Endothelial cell of umbilical vein (primary cell): ENCODE data around the gene LAMC1. TPM values are rescaled to one million over a fixed set of nuclear protein-coding genes. Genes with fewer than 3 reads are reported as not detected.

Experiments
- BruUV-seq: library from RNA; stranded (reverse); fragments of 400-500 nt; replicated peaks from 2 replicates; lab custom pipeline; 2021; lab: Mats Ljungman, UMichigan
- CTCF ChIA-PET: fragments of 300-600, 350-600 bp; sonication (Branson Sonifier 250); formaldehyde crosslinking; loops from one replicate; lab custom pipeline; 2021; ENCODE audit warnings: antibody characterized with exemption, inconsistent platforms; lab: Charles Lee
- POLR2A ChIA-PET: fragments of 300-600, 350-600 bp; sonication (Branson Sonifier 250); formaldehyde crosslinking; loops from one replicate; lab custom pipeline; 2021; ENCODE audit warnings: antibody characterized with exemption, inconsistent platforms; lab: Charles Lee
- DNase-seq: peaks from one replicate; pipeline ENCODE4 v3.0.0-alpha.2; 2011; ENCODE audit warnings: low read depth, low spot score
- FAIRE-seq: peaks from 2 replicates; lab custom pipeline; 2011; peaks lifted over from hg19 to GRCh38; lab: Jason Lieb, UNC
- H2AFZ ChIP-seq: 2 replicates; pipeline ENCODE4 v1.6.0; 2012; ENCODE audit warnings: low read depth, low read length, control low read depth, inconsistent platforms
- H3K27ac ChIP-seq: 2 replicates; pipeline ENCODE4 v1.5.1; 2011; ENCODE audit warnings: low read depth, mild to moderate bottlenecking, control low read depth, low read length, moderate library complexity; ENCODE audit not compliant: insufficient read depth
- H3K27me3 ChIP-seq, 2 experiments: 2 replicates each; pipeline versions ENCODE4 v1.6.0 to v1.6.1; 2011; ENCODE audit warnings: low read length in 2 of 2, mixed read lengths in 1 of 2; ENCODE audit not compliant: control insufficient read depth in 2 of 2, insufficient read depth in 2 of 2
- H3K36me3 ChIP-seq, 2 experiments: 2 replicates in 1 of 2; 3 replicates in 1 of 2; pipeline ENCODE4 v1.5.1; 2011; ENCODE audit warnings: low read length in 2 of 2, mild to moderate bottlenecking in 1 of 2, moderate library complexity in 1 of 2; ENCODE audit not compliant: control insufficient read depth in 2 of 2, insufficient read depth in 2 of 2; ENCODE audit errors: extremely low read depth in 1 of 2
- H3K4me1 ChIP-seq: 3 replicates; pipeline ENCODE4 v1.5.1; 2011; ENCODE audit warnings: mild to moderate bottlenecking, low read length; ENCODE audit not compliant: control insufficient read depth, insufficient read depth; ENCODE audit errors: extremely low read depth
- H3K4me2 ChIP-seq: 2 replicates; pipeline ENCODE4 v1.6.1; 2011; ENCODE audit warnings: low read length, control low read depth, mixed read lengths; ENCODE audit not compliant: insufficient read depth
- H3K4me3 ChIP-seq, 3 experiments: fragments of 200-600 bp in 1 of 3; sonication (generic), shearing (Covaris generic) in 1 of 3; replicated peaks in 1 of 3; 2 replicates each; pipeline ENCODE4 v1.5.1; 2011 to 2016; ENCODE audit warnings: control low read depth in 3 of 3, low read length in 3 of 3, mild to moderate bottlenecking in 2 of 3, inconsistent platforms in 1 of 3, low read depth in 1 of 3, moderate library complexity in 1 of 3; ENCODE audit not compliant: insufficient read depth in 1 of 3
- H3K79me2 ChIP-seq: 2 replicates; pipeline ENCODE4 v1.6.0; 2012; ENCODE audit warnings: low read length, inconsistent platforms; ENCODE audit not compliant: control insufficient read depth, insufficient read depth
- H3K9ac ChIP-seq: replicated peaks from 2 replicates; pipeline ENCODE3; 2011; ENCODE audit warnings: low read length, control low read depth; ENCODE audit not compliant: insufficient read depth; ENCODE audit errors: extremely low read depth
- H3K9me1 ChIP-seq: replicated peaks from 3 replicates; pipeline ENCODE4 v1.6.0; 2011; ENCODE audit warnings: mild to moderate bottlenecking, low read length; ENCODE audit not compliant: control insufficient read depth, insufficient read depth; ENCODE audit errors: extremely low read depth
- H3K9me3 ChIP-seq: replicated peaks from 2 replicates; pipeline ENCODE4 v1.5.1; 2012; ENCODE audit warnings: low read length, inconsistent platforms; ENCODE audit not compliant: control insufficient read depth, insufficient read depth
- H4K20me1 ChIP-seq: replicated peaks from 2 replicates; pipeline ENCODE3; 2011; ENCODE audit warnings: mild to moderate bottlenecking, low read length; ENCODE audit not compliant: control insufficient read depth, insufficient read depth; ENCODE audit errors: extremely low read depth
- EZH2 ChIP-seq: IDR thresholded peaks from 2 replicates; pipeline ENCODE4 v1.6.1; 2012; ENCODE audit warnings: borderline replicate concordance, low read depth, mild to moderate bottlenecking, moderate library complexity, low read length, inconsistent platforms; ENCODE audit not compliant: severe bottlenecking
- FOS ChIP-seq: IDR thresholded peaks from 2 replicates; pipeline ENCODE4 v1.6.1; 2011; ENCODE audit warnings: mild to moderate bottlenecking, low read length, moderate library complexity, borderline replicate concordance; ENCODE audit not compliant: insufficient read depth
- GATA2 ChIP-seq: IDR thresholded peaks from 2 replicates; pipeline ENCODE4 v1.7.0; 2011; ENCODE audit warnings: low read depth, mild to moderate bottlenecking, moderate library complexity, mixed read lengths, low read length; ENCODE audit not compliant: insufficient read length, insufficient read depth
- JUN ChIP-seq: IDR thresholded peaks from 2 replicates; pipeline ENCODE4 v1.6.1; 2011; ENCODE audit warnings: borderline replicate concordance, low read depth; ENCODE audit not compliant: insufficient read length, insufficient read depth
- MAX ChIP-seq: IDR thresholded peaks from 2 replicates; pipeline ENCODE4 v1.6.1; 2011; ENCODE audit not compliant: insufficient read depth, insufficient read length
- MYC ChIP-seq: IDR thresholded peaks from one replicate; pipeline ENCODE4 v1.6.1; 2011; ENCODE audit warnings: mild to moderate bottlenecking, low read depth, low read length
- POLR2A ChIP-seq: IDR thresholded peaks from 2 replicates; pipeline ENCODE4 v1.6.1; 2012; ENCODE audit warnings: low read depth, mild to moderate bottlenecking, control low read depth, low read length
- POLR2AphosphoS5 ChIP-seq: IDR thresholded peaks from 2 replicates; pipeline ENCODE4 v1.6.1; 2012; ENCODE audit warnings: low read depth, mild to moderate bottlenecking, control low read depth, low read length, moderate library complexity; ENCODE audit not compliant: insufficient read depth
- dilution Hi-C: fragments of 300-500 bp; cut with MboI; formaldehyde crosslinking; loops from one replicate; pipeline ENCODE4 v1.15.0; 2019; ENCODE audit warnings: low sequenced_read_pairs; ENCODE audit not compliant: extremely low pct_ligation_motif_present
- intact Hi-C: fragments of 100-400 bp; cut with micrococcal nuclease; formaldehyde crosslinking; loops from one replicate; pipeline ENCODE4 v1.10.0; 2022
- polyA plus RNA-seq, 4 experiments: library from polyadenylated mRNA; depleted of rRNA in 3 of 4; stranded (reverse) in 3 of 4; unstranded in 1 of 4; fragments of >200 nt; gene quantifications; 2 replicates each; pipeline versions ENCODE4 v1.2.1 to v1.2.3, GENCODE V29; 2011 to 2012; ENCODE audit warnings: missing spikeins in 1 of 4
- total RNA-seq: library from RNA; stranded (reverse); gene quantifications from 2 replicates; pipeline ENCODE4 v1.2.3, GENCODE V29; 2021

Gene LAMC1
- total and polyA plus RNA-seq, 2 donors (not counting 3 experiments of a cell fraction or from before 2014, with no cell fraction given), result 92.5 to 216 TPM

GRCh38 chr1:183034682-183035081 lies 11.5 kb downstream of the LAMC1 start:
- H4K20me1 ChIP-seq, result no peaks in the 10 kb centered on the region
- CTCF ChIA-PET, result interaction anchor here (1.2 kb wide), 1 partner anchor 72 kb away, joined by 3 read pairs; no protein-coding TSS in a partner anchor
- no peak overlapping the region for H3K4me3 ChIP-seq
- intact Hi-C loops (loop anchor here (5.0 kb wide), 1 partner anchor 73 kb away; no protein-coding TSS in a partner anchor), dilution Hi-C loops (no loop called here)
- no peak for FAIRE-seq
- H3K79me2 ChIP-seq, result peaks cover 93% of the 10 kb centered on the region
- no peaks in the 10 kb centered on the region for H3K9me1 ChIP-seq
- peaks cover 19% of the 10 kb centered on the region for H3K4me1 ChIP-seq
- no peaks in the 10 kb centered on the region for H3K36me3 ChIP-seq
- H3K4me2 ChIP-seq, result no peak overlapping the region
- no peak for DNase-seq
- no peak for TF ChIP-seq POLR2AphosphoS5
- no peak for TF ChIP-seq MYC
- TF ChIP-seq FOS, result no peak
- no peak for TF ChIP-seq JUN
- TF ChIP-seq GATA2, result no peak
- no peak for TF ChIP-seq MAX
- TF ChIP-seq POLR2A, result no peak
- no peak for TF ChIP-seq EZH2
- no peaks in the 10 kb centered on the region for H3K27me3 ChIP-seq
- no peaks in the 10 kb centered on the region for H3K9me3 ChIP-seq
- H3K27ac ChIP-seq, result no peak overlapping the region
- no peak overlapping the region for H2AFZ ChIP-seq
- no TSS peak for BruUV-seq
- POLR2A ChIA-PET, result no interaction called here
- H3K9ac ChIP-seq, result no peak overlapping the region
